Tongue (tissue), 2 donors: ENCODE measurements around the gene AP5S1. TPM values are rescaled to one million over a fixed set of nuclear protein-coding genes. Genes with fewer than 3 reads are reported as not detected.

Experiments
- DNase-seq: peaks from one replicate; pipeline ENCODE4 v3.0.0-alpha.2; 2015
- total RNA-seq: library from RNA; depleted of rRNA; stranded (reverse); fragments of >200 nt; gene quantifications from one replicate; pipeline ENCODE4 v1.2.3, GENCODE V29; 2014

AP5S1 gene
- total RNA-seq, 1 donor from 2014 or later = 18.0 TPM

GRCh38 chr20:3846378-3846739, 26.0 kb downstream of the AP5S1 start:
- DNase-seq = no peak

- peak; percentile 93 for DNase-seq
Measured at GRCh38 chr20:3846740-3847428, 26.5 kb downstream of the AP5S1 start, which contains the start of gene MAVS. TSS of gene MAVS (plus strand) at chr20:3846834. CDS start at chr20:3854625, 7,791 bp downstream.

GRCh38 chr20:3847429-3847940, 27.1 kb downstream of the AP5S1 start:
- no peak for DNase-seq

GRCh38 chr20:3848565-3848964, 28.2 kb downstream of the AP5S1 start:
- DNase-seq = no peak

GRCh38 chr20:3854462-3854871, 34.1 kb downstream of the AP5S1 start:
- DNase-seq = no peak

GRCh38 chr20:3857405-3857804, 37.1 kb downstream of the AP5S1 start:
- no peak for DNase-seq

- DNase-seq = no peak
Measured at GRCh38 chr20:3858689-3859088, 38.3 kb downstream of the AP5S1 start.

- DNase-seq = no peak
Measured at GRCh38 chr20:3861191-3861590, 40.8 kb downstream of the AP5S1 start.

GRCh38 chr20:3862333-3862732, 42.0 kb downstream of the AP5S1 start:
- no peak for DNase-seq

- DNase-seq = no peak
Measured at GRCh38 chr20:3863317-3863716, 43.0 kb downstream of the AP5S1 start.

GRCh38 chr20:3864518-3864917, 44.2 kb downstream of the AP5S1 start:
- no peak for DNase-seq

GRCh38 chr20:3865152-3865886, 45.0 kb downstream of the AP5S1 start:
- no peak for DNase-seq

GRCh38 chr20:3865887-3866407, 45.6 kb downstream of the AP5S1 start:
- DNase-seq = no peak

GRCh38 chr20:3866464-3866863, 46.1 kb downstream of the AP5S1 start:
- no peak for DNase-seq

- DNase-seq = no peak
Measured at GRCh38 chr20:3867802-3868201, 47.5 kb downstream of the AP5S1 start.

GRCh38 chr20:3869839-3870634, 49.7 kb downstream of the AP5S1 start:
- no peak for DNase-seq

GRCh38 chr20:3871550-3872265, 51.4 kb downstream of the AP5S1 start:
- DNase-seq = no peak

- no peak for DNase-seq
Measured at GRCh38 chr20:3873507-3873906, 53.2 kb downstream of the AP5S1 start.

GRCh38 chr20:3874194-3874844, 54.0 kb downstream of the AP5S1 start:
- DNase-seq = no peak

GRCh38 chr20:3875378-3875974, 55.1 kb downstream of the AP5S1 start:
- DNase-seq = no peak

- no peak for DNase-seq
Measured at GRCh38 chr20:3876000-3876399, 55.7 kb downstream of the AP5S1 start.
